Mucosa of rectum (tissue), 2 donors: ENCODE results near the gene DSCAM.

ENCODE experiments used
- H3K27ac ChIP-seq, 2 donors: one replicate each; pipeline ENCODE4 v1.7.0; 2013; ENCODE audit warnings: inconsistent platforms in 2 of 2, low read depth in 2 of 2, low read length in 2 of 2
- H3K27me3 ChIP-seq, 2 donors: one replicate each; pipeline ENCODE4 v1.7.0; 2013; ENCODE audit warnings: low read length in 2 of 2; ENCODE audit not compliant: control insufficient read depth in 2 of 2, insufficient read depth in 2 of 2
- H3K36me3 ChIP-seq, 2 donors: one replicate each; pipeline ENCODE4 v1.7.0; 2013; ENCODE audit warnings: low read length in 2 of 2; ENCODE audit not compliant: control insufficient read depth in 2 of 2, insufficient read depth in 2 of 2
- H3K4me1 ChIP-seq, 2 donors: one replicate each; pipeline ENCODE4 v1.7.0; 2013; ENCODE audit warnings: low read length in 2 of 2, mild to moderate bottlenecking in 1 of 2; ENCODE audit not compliant: control insufficient read depth in 2 of 2, insufficient read depth in 2 of 2
- H3K4me3 ChIP-seq, 2 donors: one replicate each; pipeline ENCODE4 v1.7.0; 2013; ENCODE audit warnings: low read length in 2 of 2
- H3K9ac ChIP-seq, 2 donors: one replicate each; pipeline ENCODE4 v1.7.0; 2013; ENCODE audit warnings: low read length in 2 of 2, low read depth in 1 of 2, mild to moderate bottlenecking in 1 of 2
- H3K9me3 ChIP-seq, 2 donors: one replicate each; pipeline ENCODE4 v1.7.0; 2013; ENCODE audit warnings: low read length in 2 of 2; ENCODE audit not compliant: control insufficient read depth in 2 of 2
- donor health status: healthy.
- donor health status: Normal muscosa, but diverticular disease.

Gene DSCAM

DNA sequence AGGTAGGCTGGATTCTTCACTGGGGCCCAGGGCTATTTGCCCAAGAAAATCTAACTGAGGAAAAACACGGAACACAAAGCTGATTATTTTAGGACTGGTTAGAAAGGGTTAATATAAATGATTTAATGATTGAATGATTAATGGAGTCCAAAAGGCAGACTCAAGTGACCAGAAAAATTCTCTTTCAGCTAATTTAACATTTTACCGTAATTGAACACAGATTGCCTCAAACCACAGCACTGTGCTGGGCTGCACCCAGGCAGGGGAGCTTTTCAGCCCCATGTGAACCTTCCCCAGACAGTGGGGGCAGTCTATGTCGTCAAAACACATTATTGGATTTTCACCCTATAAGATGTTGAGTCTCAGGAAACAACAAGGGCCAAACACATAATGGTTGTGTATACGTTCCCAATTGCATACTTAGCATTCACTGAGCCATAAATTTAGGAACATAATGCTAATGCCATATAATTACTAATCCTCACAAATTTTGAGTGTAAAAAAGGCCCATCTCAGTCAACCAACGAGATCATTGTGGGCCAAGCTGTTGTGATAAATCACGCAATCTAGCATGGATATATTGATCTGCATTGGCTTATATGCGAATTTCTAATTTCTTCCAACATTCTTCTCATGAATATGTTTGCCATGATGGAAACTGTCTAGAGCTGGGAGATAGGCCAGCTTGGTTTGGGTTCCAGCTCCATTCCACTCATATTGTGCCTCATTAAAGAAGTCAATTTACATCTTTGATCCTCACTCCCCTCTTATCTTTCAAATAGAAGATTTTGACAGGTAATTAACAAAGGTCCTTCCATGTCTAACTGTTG lies 27.7 kb downstream of the DSCAM start:
- no peaks in the 10 kb centered on the region for H3K4me1 ChIP-seq
- H3K36me3 ChIP-seq = no peaks in the 10 kb centered on the region
- peaks cover 2 to 3% of the 10 kb centered on the region in 2 donors for H3K9me3 ChIP-seq
- H3K4me3 ChIP-seq = no peak overlapping the region
- H3K27me3 ChIP-seq = no peaks in the 10 kb centered on the region
- no peak overlapping the region for H3K9ac ChIP-seq
- no peak overlapping the region for H3K27ac ChIP-seq

DNA sequence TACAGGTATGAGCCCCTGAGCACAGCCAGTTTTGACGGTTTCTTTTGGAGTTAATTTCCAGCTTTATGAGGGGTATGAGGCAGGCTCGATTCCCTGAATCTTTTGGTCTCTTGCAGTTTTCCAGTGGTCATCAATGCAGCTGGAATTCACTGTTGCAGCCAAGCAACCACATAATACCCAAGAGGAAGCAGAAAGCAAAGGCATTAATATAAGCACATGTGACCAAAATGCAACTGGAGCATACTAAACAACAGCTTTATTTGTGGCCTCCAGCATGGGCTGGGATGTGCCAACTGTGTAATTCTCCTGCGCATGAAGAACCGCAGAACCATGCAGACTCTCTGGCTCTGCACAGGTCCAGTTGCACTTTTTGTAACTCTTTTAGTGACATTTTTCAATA lies 33.0 kb downstream of the DSCAM start:
- Histone ChIP-seq H3K27ac (no peak overlapping the region), H3K4me1 (no peaks in the 10 kb centered on the region), H3K27me3 (no peaks in the 10 kb centered on the region), H3K36me3 (no peaks in the 10 kb centered on the region), H3K4me3 (no peak overlapping the region), H3K9me3 (peaks cover 2 to 5% of the 10 kb centered on the region in 2 donors), H3K9ac (no peak overlapping the region)

DNA sequence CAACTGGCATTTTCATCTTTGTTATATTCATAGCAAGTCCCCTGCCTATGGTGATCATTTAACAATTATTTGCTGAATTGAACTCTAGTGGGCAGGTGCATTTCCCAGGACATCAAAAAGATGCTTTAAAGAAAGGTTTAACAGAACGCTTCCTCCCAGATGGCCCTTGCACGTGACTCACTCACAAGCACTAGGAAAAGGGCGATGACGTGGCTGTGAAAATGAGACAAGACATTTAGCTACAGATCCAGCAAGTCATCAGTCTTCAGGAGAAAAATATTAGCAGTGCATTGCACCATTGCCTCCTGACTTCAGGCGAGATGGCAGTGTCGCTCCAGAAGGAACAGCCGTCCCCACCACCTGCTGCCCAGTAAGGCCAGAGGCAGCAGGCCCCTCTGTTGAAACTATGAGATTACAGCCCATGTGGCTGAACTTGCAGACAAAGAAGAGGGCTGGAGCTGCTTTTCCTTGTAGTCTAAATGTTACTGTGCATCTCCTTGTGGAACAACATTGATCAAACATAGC lies 37.2 kb downstream of the DSCAM start:
- H3K4me3 ChIP-seq = no peak overlapping the region
- H3K9me3 ChIP-seq = peaks cover 4 to 7% of the 10 kb centered on the region in 2 donors
- no peak overlapping the region for H3K9ac ChIP-seq
- H3K27ac ChIP-seq = no peak overlapping the region
- no peaks in the 10 kb centered on the region for H3K27me3 ChIP-seq
- H3K36me3 ChIP-seq = no peaks in the 10 kb centered on the region
- no peaks in the 10 kb centered on the region for H3K4me1 ChIP-seq

DNA sequence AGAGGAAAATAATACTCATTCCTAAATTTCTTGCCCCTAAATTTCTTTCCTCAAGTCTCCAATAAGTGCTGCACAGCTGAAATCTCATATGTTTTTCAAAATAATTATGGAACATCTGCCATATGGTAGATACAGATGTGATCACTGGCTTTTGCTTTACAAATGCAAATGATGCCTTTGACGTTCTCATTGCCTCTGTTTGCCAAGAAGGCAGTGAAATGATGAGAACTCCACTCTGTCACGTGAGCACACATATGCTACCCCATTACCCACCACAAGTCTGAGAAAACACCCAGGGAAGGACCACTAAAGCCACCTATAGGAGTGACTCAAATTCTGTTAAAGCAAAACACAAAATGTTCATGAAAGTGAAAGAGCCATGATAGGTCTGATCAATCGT lies 43.9 kb downstream of the DSCAM start:
- H3K9me3 ChIP-seq = peaks cover 4 to 5% of the 10 kb centered on the region in 2 donors
- H3K27ac ChIP-seq = no peak overlapping the region
- H3K4me1 ChIP-seq = no peaks in the 10 kb centered on the region
- H3K9ac ChIP-seq = no peak overlapping the region
- no peak overlapping the region for H3K4me3 ChIP-seq
- H3K27me3 ChIP-seq = no peaks in the 10 kb centered on the region
- H3K36me3 ChIP-seq = no peaks in the 10 kb centered on the region

DNA sequence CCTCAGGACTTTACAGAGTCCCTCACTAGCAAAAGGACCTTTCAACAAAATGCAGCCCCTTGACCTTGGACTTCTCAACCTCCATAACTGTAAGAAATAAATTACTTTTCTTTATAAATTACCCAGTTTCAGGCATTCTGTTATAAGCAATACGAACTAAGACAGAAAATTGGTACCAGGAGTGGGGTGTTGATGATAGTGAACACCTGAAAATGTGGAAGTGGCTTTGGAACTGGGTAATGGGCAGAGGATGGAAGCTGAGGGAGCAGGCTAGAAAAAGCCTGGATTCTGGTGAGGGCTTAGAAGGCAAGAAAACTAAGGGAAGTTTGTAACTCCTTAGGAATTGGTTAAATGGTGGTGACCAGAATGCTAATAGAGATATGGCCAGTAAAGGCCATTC lies 46.8 kb downstream of the DSCAM start:
- peaks cover under 1 to 5% of the 10 kb centered on the region in 2 donors for H3K9me3 ChIP-seq

DNA sequence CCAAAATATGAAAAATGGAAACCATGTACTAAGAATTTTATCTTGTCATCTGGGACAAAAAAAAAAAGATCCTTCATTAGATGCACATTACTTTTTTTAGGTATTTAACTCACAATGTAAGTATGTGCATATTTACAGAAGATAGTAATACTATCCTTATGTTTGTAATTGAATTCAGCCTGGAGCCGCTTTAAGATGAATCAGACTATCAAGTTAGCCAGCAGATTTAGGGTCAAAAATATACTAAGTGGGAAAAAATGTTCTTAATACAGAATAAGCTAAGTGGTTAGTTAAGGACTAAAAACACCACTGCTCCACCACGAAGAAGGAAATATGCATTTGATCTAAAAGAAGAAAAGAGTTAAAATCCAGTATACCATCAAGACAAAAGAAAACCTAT lies 49.1 kb downstream of the DSCAM start:
- no peaks in the 10 kb centered on the region for H3K27me3 ChIP-seq
- H3K4me3 ChIP-seq = no peak overlapping the region
- H3K9me3 ChIP-seq = peaks cover 0 to 3% of the 10 kb centered on the region in 2 donors
- no peak overlapping the region for H3K27ac ChIP-seq
- H3K4me1 ChIP-seq = no peaks in the 10 kb centered on the region
- H3K9ac ChIP-seq = no peak overlapping the region
- no peaks in the 10 kb centered on the region for H3K36me3 ChIP-seq

More for the DNA sequence above, 46.8 kb downstream of the DSCAM start:
- Histone ChIP-seq H3K36me3 (no peaks in the 10 kb centered on the region), H3K4me1 (no peaks in the 10 kb centered on the region), H3K27me3 (no peaks in the 10 kb centered on the region), H3K27ac (no peak overlapping the region), H3K4me3 (no peak overlapping the region), H3K9ac (no peak overlapping the region)

DNA sequence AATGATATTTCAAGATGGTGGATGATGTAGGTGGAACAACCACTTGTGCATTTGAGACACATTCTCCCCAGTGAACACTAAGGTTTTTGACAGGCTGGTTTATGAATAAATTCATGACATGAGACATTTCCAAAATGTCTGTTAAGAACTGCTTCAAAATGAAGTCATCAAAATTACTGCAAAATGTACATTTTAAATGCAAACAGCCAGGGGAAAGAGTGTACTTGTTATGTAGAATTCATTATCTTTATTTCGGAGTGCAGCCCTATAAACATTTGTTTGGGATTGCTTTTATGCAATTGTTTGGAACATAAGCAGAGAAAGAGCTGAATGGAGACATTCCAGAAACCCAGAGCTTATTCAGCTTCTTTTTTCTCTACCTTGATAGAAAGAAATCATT lies 49.5 kb downstream of the DSCAM start:
- H3K9me3 ChIP-seq = peaks cover 0 to 3% of the 10 kb centered on the region in 2 donors
- H3K36me3 ChIP-seq = no peaks in the 10 kb centered on the region
- no peak overlapping the region for H3K9ac ChIP-seq
- no peak overlapping the region for H3K27ac ChIP-seq
- H3K27me3 ChIP-seq = no peaks in the 10 kb centered on the region
- no peak overlapping the region for H3K4me3 ChIP-seq
- H3K4me1 ChIP-seq = no peaks in the 10 kb centered on the region

DNA sequence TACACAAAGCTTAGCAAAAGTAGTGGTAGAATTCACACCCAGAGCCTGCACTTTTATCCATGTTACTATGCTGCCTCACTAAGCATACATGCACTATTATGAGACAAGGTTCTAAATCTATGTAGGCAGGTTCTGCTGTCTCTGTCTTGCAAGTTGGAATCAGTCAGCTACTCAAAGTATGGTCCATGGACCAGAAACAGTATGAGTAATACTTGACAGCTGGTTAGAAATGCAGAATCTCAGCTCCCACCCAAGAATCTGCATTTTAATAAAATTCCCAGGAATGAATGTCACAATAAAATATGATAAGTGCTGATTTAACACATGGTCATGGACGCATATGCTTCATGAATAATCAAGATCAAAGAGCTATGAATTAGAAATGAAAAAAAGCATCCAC lies 50.5 kb downstream of the DSCAM start:
- Histone ChIP-seq H3K4me1 (no peaks in the 10 kb centered on the region), H3K27ac (no peak overlapping the region), H3K27me3 (no peaks in the 10 kb centered on the region), H3K9me3 (peaks cover 0 to 2% of the 10 kb centered on the region in 2 donors), H3K9ac (no peak overlapping the region), H3K4me3 (no peak overlapping the region), H3K36me3 (no peaks in the 10 kb centered on the region)

DNA sequence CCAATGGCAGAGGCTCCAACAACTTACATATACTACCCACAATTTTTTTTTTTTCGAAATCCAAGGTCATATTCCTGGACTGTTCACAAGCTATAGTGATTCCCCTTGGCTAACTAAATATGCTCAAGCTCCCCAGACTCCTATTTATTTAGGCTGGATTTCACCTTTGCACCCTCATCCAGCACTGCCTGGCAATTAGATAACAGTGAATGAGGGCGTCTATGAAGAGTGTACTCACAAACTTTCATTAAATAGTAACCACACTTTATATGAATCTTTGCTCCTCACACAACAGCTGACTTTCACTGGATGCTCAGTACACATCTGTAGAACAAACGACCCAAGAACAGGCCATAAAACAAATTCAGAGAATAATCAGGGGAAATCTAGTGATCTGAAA lies 51.6 kb downstream of the DSCAM start:
- Histone ChIP-seq H3K9me3 (no peaks in the 10 kb centered on the region), H3K36me3 (no peaks in the 10 kb centered on the region), H3K9ac (no peak overlapping the region), H3K27me3 (no peaks in the 10 kb centered on the region), H3K4me3 (no peak overlapping the region), H3K4me1 (no peaks in the 10 kb centered on the region), H3K27ac (no peak overlapping the region)

DNA sequence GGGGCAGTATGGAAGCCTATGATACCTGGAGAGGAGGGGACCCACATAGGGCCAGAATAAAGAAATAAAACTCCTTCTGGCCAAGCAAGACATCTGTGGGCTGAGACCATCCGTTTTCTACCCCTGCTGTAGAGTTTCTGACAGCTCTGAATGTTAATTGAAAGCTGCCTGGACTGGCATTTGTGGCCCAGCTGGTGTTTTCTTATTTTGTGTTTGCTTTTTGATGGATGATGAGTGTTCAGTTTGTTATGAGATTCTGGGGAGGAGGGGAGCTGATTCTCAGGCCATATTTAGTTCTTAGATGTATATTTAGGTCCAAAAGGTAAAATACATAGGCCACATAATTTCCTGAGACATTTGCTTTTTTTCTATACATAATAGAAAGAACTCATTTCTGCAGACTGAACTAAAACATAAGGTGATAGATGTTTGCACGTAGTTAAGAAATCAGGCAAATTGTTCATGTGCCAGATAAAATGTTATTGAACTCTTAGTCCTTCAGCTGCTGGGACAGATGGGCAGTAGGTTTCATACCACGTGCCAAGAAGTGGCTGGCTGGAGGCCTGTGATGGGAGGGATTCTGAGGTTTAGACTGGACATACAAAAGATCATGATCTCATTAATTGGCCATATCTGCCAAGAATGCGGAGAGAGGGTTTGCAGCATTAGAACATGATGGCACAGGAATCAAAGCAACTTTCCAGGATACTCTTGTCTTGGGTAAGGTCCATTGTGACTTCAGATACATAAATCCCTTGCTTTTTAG lies 54.1 kb downstream of the DSCAM start:
- no peak overlapping the region for H3K27ac ChIP-seq
- H3K4me3 ChIP-seq = no peak overlapping the region
- no peaks in the 10 kb centered on the region for H3K9me3 ChIP-seq
- H3K27me3 ChIP-seq = no peaks in the 10 kb centered on the region
- no peaks in the 10 kb centered on the region for H3K4me1 ChIP-seq
- no peak overlapping the region for H3K9ac ChIP-seq
- no peaks in the 10 kb centered on the region for H3K36me3 ChIP-seq
